HepG2 (cell line): ENCODE data around the gene NDRG2.

Source experiments
- ESRRA ChIP-seq: sonication (generic); formaldehyde crosslinking; IDR thresholded peaks from 2 replicates; pipeline ENCODE4 v1.5.1; 2020; ENCODE audit warnings: mild to moderate bottlenecking, low read depth, missing genetic modification reagents
- POLR2AphosphoS5 ChIP-seq: IDR thresholded peaks from 2 replicates; pipeline ENCODE4 v1.6.1; 2012; ENCODE audit warnings: low read depth, low read length
- SNAPC4 ChIP-seq: sonication (generic); formaldehyde crosslinking; IDR thresholded peaks from 2 replicates; pipeline ENCODE4 v1.4.0; 2020; ENCODE audit warnings: mild to moderate bottlenecking, missing genetic modification reagents
- TBX3 ChIP-seq: fragments of 450-650 bp; IDR thresholded peaks from 2 replicates; pipeline ENCODE4 v1.6.1; 2017; ENCODE audit warnings: antibody characterized with exemption, mild to moderate bottlenecking, inconsistent platforms, borderline replicate concordance
- TFDP1 ChIP-seq: IDR thresholded peaks from 2 replicates; pipeline ENCODE4 v1.6.1; 2016; ENCODE audit warnings: missing compliant biosample characterization, missing genetic modification reagents, borderline replicate concordance
- ZFP91 ChIP-seq: sonication (generic); formaldehyde crosslinking; IDR thresholded peaks from 2 replicates; pipeline ENCODE4 v1.9.0; 2022; ENCODE audit warnings: missing genetic modification reagents, mild to moderate bottlenecking, borderline replicate concordance
- ZNF292 ChIP-seq: sonication (generic); formaldehyde crosslinking; IDR thresholded peaks from 2 replicates; pipeline ENCODE4 v1.8.1; 2022; ENCODE audit warnings: mild to moderate bottlenecking, low read depth, missing genetic modification reagents, borderline replicate concordance
- ZNF619 ChIP-seq: sonication (generic); formaldehyde crosslinking; IDR thresholded peaks from 2 replicates; pipeline ENCODE4 v1.4.0; 2020; ENCODE audit warnings: mild to moderate bottlenecking, missing genetic modification reagents
- ZNF770 ChIP-seq: sonication (generic); formaldehyde crosslinking; IDR thresholded peaks from 2 replicates; pipeline ENCODE4 v1.5.0; 2020; ENCODE audit warnings: mild to moderate bottlenecking, missing genetic modification reagents

DNA sequence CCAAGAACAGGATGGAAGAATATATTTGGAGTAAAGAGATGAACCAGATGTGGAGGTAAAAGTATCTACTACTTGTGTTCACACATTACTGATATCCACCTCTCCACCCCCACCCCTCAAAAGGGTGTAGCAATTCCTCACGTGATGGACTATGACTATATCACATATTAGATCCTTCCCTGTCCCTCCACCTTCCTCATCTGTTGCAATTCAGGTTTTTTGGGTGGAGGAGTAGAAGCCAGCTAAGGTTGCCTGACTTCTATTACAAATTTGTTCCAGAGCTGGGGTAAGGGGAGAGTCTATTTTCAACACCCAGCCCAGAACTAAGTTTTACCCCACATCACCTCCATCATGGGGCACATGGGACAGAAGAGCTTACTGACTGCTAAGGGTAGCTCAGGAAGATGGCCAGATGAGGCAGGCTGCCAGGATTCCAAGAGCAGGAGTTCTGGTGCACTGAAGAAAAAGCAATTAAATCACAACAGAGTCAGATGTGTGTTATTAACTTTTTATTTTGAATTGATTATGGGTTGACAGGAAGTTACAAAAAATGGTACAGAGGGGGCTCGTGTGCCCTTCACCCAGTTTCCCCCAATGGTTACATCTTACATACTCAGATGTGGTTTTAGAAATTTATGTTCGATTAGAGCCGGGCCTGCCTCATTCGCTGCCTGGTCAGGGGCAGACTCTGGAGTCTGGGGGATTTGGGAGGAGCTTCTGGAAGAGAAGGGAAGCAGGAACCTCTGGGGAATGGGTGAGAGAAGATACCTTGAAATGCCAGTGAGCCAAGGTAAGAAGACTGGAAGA lies 7.7 kb upstream of the NDRG2 start:
- TF ChIP-seq TFDP1 (CRISPR knock-in tag) (no peak), POLR2AphosphoS5 (no peak), TBX3 (no peak), ESRRA (CRISPR knock-in tag) (no peak), ZNF292 (CRISPR knock-in tag) (no peak), SNAPC4 (CRISPR knock-in tag) (no peak), ZFP91 (CRISPR knock-in tag) (no peak), ZNF770 (CRISPR knock-in tag) (no peak), ZNF619 (CRISPR knock-in tag) (no peak)
